NOMO-1 (cell line): Measurements from ENCODE around the gene TLE1.
"Not testable (repeated sequence)": the region's sequence is repeated elsewhere in the genome, so short reads cannot be mapped to it uniquely, and the experiment has no call there.

ENCODE experiments used
- DNase-seq, 2 experiments: peaks; one replicate each; lab custom pipeline; 2025; ENCODE audit not compliant: unreplicated experiment in 2 of 2; lab: John Stamatoyannopoulos, UW

The TLE1 gene

DNA sequence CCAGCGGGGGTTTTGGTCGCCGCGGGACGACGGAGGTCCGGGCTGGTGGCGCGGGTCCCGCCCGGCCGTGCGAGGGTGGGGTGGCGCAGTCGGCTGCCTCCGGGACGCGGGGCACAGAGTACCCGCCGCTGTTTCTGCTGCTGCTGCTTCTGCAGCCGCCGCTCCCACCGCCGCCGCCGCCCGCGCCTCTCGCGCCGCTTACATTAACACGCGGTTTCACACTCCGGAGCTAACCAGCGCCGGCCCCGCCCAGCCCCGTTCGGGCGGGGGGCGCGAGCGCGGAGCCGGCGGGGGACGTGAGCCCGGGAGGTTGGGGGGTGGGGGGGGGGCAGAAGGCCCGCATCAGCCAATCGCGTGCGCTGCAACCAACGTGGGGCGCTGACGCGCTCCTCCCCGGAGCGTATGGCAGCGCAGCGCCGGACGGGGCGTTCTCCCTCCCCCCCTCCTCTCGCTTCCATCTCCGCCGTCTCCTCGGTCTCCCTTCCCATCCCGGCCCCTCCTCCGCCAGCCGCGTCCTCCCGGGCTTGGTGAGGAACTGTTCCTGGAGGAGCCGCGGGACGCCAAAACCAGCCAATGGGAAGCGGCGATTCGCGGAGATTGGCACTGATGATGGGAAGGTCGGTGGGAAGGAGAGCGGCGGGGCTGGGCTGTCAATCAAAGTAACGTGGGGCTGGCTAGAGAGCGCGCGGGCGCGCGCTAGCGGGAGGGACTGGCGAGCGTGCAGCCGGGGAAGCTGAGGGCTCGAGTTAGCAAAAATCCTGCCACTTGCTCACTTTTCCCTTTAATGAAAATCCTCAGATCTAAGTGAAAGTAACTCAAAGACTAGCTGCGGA is at the start of gene TLE1:
TSS of gene TLE1 (minus strand) at position 205 of the 833 bp plus-strand sequence. CDS start 1,307 bp downstream, outside the sequence.
- DNase-seq: peak; percentile 69 to 77

- no peak for DNase-seq
These were observed 48.6 kb upstream of the TLE1 start for GRCh38 chr9:81737871-81738507.

GRCh38 chr9:81730498-81730897 is 41.2 kb upstream of the TLE1 start:
- not testable (repeated sequence) for DNase-seq

DNA sequence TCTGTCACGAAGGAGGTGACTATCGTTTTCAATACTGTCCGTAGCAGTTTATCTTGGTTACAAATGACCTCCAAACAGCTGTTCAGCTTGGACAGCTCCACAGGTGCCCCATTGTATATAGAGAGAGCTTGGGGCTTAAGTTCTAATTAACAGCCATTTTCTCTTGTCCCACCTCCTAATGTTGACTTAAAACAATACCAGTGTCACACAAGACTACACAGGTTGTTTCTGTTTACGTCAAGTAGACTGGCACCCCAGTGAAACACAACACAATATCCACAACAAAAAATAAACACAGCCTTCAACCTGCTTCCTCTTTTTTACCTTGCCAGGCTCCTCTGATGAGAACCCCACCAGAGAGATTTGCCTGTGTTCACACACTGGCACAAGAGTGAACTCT is 39.8 kb upstream of the TLE1 start:
- DNase-seq: no peak

DNA sequence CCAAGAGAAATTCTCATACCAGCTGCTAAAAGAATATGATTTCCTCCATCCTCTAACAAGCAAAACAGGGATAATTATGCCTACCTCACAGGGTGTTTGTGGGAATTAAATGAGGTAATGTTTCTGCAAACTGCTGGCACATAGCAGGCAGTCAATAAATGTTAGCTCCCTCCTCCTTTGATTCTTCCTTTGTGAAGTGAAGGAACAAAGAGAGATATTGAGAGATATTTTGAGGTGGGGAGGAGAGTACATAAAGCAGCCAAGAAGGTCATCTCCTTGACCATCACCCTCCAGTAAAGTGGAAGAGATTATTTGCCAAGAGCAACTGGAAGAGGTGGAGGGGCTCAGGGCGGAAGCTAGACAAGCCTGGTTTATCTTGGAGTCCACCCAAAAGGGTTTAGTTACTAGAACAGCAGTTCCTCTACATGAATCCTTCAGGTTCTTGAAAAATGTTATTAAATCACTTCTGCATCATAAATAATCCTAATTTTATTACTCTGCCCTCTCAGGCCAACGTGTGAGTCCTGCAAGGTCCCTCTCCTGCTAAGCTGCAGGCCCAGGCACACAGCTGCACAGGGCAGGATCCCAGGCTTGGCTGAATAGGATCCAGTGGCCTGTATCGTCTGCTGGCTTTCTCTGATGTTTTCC is 35.0 kb upstream of the TLE1 start:
- DNase-seq: no peak

DNA sequence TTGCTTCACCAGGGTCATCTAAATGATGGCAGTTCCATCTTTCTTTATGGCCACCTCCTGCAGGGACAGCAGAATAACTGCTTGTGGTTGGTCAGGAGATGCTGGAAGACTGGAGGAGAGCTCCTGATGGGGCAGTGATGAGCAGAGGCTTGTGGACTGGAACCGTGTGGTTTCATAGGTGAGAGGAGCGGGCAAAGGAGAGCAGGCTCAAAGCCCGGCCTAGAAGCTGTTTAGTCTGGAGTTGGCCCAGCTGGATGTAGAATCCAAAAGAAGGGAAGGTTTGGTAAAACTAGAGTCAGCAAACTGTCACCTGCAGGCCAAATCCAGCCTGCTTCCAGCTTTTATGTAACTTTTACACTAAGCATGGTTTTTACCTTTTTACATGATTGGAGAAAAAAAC is 32.9 kb upstream of the TLE1 start:
- no peak for DNase-seq

DNA sequence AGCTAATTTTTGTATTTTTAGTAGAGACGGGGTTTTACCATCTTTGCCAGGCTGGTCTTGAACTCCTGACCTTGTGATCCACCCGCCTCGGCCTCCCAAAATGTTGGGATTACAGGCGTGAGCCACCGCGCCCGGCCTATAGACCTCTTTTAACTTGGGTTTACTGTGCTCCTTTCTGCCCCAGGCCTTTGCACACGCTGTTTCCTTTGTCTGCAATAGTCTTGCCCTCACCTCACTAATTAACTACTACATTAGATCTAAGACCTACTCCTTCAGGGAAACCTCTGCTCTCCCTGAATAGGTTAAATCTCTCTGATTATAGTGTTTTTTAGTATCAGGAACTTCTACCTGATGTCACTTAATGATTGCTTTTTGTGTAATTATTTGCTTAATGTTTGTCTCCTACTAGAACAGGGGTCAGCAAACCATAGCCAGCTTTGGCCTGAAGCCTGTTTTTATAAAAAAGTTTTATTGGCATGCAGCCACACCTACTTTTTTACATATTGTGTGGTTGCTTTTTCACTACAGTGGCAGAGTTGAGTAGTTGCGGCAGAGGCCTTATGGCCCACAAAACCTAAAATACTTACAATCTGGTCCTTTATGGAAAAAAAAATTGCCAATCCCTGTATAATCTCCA is 31.2 kb upstream of the TLE1 start:
- DNase-seq: no peak

GRCh38 chr9:81719972-81720371 is 30.6 kb upstream of the TLE1 start:
- no peak for DNase-seq

- DNase-seq: no peak
These were observed 28.9 kb upstream of the TLE1 start for GRCh38 chr9:81718244-81718643.

GRCh38 chr9:81717747-81718077 is 28.4 kb upstream of the TLE1 start:
- DNase-seq: no peak

- DNase-seq: no peak
These were observed 27.9 kb upstream of the TLE1 start for GRCh38 chr9:81717061-81717746.

DNA sequence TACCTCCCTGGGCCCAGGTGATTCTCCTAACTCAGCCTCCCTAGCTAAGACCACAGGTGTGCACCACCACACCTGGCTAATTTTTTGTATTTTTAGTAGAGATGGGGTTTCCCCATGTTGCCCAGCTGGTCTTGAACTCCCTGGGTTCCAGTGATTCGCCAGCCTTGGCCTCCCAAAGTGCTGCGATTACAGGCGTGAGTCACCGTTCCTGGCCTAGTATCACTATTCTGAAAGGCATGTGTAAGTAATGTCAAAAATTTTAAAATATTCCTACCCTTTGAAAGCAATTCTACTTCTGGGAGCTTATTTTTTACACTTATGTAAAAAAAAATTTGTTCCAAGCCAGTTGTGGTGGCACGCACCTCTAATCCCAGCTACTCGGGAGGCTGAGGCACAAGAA is 27.1 kb upstream of the TLE1 start:
- DNase-seq: no peak

DNA sequence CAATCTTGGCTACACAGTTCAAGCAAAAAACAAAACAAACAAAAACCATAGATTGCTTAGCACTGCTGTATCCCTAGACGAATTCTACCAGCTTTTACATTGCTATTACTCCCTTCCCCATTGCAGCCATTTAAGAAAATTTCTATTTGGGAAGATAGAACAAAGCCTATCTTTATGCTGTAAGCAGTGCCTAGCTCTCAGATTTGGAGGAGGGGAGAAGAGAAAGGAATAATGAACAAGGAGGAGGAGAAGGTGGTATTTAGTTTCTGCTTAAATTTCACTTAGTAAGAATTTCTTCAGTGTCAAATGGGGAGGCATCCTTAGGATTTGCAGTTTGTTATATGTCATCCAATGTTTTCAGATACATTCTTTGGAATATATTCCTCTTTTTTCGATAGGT is 16.2 kb upstream of the TLE1 start:
- no peak for DNase-seq

DNA sequence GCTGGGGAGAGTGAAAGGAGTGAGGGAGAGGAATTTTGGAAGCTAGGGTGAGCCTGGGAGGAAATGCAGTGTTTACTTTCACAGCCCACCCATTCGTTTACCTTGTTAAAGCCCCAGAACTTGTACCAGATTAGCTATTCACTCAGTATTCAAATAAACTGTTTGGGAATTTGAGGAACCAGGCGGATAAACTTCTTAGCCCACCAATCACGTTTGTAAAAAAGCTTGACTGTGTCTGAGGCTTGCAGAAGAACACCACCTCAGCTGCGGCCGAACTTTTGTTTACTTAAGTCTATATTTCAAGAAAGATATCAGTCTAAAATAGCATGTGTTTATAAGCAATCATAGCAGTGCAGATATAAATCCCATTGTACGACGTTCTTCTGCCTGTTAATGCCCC is 5.2 kb upstream of the TLE1 start:
- DNase-seq: no peak

- no peak for DNase-seq
These were observed 4.5 kb upstream of the TLE1 start for GRCh38 chr9:81693671-81694378.

DNA sequence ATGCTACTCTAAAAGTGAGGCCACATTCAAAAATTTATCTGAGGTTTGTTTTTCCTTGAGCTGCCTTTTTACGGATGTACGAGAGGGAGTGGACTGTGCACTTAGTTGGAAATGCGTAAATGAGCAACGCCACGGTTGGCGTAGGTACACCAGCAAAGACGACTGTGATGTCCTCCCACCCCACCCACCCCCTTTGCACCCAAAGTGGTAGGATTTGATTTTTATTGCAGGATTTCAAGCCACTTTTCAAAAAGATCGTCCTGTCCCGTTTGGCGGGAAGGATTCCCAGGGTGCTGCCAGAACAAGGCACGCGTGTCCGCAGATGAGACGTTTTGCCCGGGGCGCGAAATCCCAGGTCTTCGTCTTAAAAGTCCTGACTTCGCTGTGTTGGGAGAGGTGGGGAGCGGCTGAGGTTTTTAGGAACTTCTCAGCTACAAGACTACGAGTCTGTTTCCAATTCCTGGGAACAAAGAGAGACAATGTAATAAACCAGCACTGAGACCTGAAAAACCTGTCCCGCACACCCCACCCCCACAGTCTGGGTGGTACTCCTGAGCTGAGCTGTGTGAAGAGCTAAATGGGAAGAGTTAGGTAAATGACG is 1.0 kb upstream of the TLE1 start:
- no peak for DNase-seq

DNA sequence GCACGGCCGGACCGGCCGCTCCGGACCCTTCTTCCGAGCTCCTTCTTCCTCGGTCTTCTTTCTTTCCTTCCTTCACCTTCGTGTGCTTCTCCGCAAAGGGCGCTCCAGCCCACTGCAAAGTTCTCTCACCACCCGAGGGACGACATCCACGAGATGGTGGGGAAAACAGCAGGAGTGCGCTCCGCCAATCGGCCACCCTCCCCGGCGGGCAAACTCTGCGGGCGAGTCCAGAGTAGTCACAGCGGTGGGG is 329 bp downstream of the TLE1 start:
- not testable (repeated sequence) for DNase-seq

DNA sequence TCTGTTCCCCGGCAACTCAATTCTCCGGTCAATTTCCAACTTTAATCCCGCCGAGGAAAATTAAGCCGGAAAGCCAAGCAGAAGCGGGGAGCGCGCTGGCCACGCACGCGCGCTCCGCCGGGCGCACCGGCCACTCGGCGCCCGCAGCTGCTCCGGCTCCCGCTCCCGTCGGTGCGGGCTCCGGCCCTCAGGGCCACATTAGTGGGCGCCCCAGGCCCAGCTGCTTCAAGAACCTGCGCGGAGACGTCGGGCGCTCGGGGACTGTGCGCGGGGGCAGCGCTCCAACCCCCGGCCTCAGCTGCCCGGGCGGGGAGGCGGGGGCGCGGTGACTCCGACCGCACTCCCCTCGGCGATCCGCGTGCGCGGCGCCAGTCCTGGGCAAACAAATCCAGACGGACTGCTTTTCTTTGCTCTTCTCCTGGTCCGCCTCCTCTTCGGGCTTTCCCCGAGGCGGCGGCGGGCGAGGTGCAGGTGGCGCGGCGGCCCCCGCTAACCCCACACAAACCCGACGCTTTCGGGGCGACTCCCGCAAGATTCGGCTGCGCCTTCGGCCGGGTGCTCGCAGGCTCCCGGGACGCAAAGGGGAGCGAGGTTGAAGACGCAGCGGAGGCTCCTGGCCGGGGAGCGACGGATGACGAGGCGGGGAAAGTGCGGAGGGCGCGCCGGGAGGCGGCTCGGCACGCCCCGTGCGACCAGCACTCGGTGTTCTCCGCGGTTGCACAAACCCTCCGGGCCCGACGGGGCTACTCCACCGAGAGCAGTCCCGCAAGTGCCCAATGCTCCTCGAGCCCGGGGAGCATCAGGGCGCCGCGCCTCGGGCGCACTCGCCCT is 870 bp downstream of the TLE1 start:
- DNase-seq: not testable (repeated sequence)

DNA sequence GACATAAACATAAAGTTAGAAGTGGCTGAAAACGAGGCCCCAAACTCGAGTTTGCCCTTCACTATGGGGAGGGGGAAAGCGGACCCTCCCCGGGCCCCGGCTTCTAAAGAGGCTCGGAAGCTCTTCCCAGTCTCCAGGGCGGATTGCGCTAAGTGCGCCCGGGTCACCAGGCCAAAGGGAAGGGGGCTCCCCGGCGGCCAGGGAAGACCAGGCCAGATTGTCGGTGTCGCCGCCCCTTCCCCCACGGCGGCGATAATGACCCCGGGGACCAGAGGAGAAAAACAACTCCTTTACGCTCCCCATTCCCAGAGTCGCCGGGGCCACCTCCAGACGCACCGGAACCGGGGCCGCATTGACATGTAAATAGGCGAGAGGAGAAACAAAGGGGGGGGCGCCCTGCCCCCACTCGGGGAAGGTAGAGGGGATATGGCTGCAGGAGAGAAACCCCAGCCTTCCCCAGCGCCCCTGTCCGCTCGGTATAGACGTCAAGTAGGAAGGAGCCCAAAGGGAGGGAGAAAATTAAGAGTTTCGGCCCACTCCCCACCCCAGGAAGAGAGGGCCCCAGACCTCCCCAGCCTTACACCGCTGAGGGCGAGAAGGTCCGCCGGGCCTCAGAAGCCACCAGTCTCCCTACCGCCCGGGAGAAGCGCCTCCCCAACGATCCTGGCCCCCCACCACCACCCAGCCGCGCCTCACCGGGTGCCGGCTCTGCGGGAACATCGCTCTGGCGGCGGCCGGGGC is 1.7 kb downstream of the TLE1 start:
- DNase-seq: no peak
